HG02763 (cell line): ENCODE data around the gene CEP350.

Source experiments
- ATAC-seq: cut with Tn5 transposase; IDR thresholded peaks from one replicate; pipeline ENCODE4 v1.9.1; 2021; ENCODE audit warnings: mild to moderate bottlenecking, moderate library complexity; ENCODE audit not compliant: unreplicated experiment

Gene CEP350

DNA sequence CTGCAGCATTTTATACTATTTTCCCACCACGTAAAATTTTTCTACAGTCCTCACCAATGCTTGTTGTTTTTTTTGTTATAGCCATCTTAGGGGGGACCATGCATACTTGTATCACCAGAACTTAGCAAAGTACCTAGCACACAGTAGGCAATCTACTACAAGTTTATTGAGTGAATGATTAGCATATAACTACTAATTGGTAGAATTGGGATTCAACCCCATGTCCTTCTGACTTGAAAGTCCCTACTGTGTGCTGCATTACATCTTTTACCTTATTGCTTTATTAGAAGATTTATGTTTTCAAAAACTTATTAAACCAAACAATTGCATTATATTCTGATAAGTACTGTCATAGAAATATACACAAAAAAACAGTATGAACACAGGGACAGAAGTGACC is 92.1 kb downstream of the CEP350 start:
- ATAC-seq = no peak

DNA sequence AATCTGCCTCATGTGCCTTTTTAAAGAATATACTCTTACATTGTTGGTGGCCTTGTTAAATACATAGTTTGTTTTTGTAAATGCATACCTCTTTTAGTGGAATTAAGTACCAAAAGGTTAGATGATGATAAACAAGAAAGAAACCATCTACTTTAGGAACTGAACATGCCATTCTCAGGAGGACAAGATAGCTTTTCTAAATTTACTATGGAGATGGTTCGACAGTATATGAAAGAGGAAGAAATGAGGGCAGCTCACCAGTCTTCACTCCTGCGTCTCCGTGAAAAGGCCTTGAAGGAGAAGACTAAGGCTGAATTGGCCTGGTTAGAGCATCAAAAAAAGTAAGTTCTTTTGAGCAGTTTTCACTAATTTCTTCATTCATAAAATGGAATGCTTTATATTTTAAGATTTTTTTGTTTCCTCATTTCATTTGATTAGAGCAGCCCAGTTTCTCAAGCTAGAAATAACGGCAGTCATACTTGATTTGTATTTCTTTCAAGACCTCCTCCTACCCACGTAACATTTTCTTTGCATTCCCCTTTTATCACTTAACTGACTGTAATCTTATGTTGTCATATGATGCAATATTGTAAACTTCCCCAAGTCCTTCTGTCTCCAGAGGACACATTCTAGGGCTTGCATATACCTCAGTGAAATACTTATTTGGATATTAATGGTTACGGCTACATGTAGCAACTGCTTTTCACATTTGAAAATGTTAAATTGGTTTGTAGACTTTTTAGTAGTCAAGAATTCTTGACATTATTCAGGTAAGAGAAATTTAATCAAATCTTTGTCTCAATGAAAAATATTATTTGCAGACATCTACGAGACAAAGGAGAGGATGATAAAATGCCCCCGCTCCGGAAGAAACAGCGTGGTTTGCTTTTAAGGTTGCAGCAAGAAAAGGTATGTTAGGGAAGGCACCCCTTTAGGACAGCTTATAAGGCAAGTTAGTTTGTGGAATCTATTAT is 99.3 kb downstream of the CEP350 start:
- ATAC-seq = no peak

DNA sequence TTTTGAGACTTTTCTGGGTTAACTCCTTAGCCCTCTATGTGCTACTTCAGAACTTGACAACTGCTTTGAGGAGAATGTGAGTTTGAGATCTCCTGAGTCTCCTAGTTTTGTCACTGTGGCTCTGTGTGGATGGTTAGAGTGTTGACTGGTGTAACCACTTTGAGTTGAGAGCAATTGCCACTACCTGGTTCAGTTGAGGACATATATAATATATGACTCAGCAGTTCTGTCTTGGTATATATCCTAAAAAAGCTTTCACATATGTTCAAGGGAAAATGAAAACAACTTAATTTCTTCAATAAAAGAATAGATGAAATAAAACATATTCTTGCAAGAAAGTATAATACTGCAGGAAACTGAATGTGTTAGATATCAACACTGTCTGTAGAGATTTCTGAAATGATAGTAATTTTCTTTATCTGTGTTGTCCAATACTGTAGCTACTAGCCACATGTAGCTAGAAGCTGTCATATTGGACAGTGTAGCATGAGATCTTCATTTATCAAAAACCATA is 103.3 kb downstream of the CEP350 start:
- ATAC-seq = no peak

DNA sequence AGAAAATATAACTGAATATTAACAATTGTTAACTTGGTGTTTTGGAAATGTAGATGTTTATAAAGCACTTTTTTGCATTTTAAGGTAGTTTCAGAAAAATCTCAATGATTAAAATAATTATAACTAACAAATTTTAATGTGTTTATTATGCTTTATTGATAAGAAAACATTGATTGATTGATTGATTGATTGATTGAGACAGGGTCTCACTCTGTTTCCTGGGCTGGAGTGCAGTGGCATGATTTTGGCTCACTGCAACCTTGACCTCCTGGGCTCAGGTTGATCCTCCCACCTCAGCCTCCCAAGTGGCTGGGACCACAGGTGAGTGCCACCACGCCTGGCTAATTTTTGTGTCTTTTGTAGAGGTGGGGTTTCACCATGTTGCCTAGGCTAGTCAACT is 106.4 kb downstream of the CEP350 start:
- no peak for ATAC-seq

DNA sequence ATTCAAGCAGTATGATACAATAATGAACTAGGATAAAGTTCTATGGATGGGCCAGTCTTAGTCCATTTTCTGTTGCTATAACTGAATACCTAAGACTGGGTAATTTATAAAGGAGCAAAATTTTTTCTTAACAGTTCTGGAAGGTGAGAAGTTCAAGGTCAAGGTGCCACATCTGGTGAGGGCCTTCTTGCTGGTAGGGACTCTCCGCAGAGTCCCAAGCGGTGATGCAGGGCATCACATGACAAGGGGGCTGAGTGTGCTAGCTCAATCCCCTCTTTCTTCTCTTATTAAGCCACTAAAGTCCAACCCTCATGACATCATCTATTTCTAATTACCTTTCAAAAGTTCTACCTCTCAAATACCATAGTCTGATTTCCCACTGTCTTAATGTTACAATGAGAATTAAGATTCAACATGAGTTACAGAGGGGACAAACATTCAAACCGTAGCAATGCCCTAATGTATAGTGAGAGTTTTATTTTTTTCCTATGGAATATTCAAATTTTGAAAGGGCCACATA is 107.9 kb downstream of the CEP350 start:
- ATAC-seq = no peak

DNA sequence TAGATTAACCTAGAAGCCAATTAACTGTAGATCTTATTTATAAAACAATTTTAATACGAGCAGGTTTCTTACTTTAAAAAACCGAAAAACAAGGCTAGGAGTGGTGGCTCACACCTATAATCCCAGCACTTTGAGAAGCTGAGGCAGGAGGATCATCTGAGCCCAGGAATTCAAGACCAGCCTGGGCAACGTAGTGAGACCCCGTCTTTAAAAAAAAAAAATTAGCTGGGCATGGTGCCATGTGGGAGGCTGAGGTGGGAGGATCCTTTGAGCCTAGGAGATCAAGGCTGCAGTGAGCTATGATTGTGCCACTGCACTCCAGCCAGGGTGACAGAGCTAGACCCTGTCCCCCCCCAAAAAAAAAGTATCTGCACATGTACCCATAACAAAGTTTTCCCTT is 110.8 kb downstream of the CEP350 start:
- no peak for ATAC-seq

DNA sequence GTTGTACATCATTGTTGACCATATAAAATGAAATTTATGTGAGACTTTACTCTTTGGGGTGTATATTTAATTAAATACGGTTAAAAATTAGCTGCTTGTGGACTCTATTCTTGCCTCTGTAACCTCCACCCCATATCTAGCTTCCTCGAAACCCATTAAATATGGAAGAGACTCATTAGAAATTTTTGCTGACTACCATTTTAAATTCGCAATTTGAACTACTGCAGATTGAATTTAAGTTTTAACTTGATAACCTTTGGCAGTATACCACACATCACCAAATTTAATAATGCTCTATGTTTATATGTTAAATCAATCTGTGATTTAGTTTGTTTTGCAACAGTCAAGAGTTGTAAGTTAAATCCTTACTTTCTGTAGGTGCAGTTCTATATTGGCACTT is 111.5 kb downstream of the CEP350 start:
- ATAC-seq = no peak

DNA sequence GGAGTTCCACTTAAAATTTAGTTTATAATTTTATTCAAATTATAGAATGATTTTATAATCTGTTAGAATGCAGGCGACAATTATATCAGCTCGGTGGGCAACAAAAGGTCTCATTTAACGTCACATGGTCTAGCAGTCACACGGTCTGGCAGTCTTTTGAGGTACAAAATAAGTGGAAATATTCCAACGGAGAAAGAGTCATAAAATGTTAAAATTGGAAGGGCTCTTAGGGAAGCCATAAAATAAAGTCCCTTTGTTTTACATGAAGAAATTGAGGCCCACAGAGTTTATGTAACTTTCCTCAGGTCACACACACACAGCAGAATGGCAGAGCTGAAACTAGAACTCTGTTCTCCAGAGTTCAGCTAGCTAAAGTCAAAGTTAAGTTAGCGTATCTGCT is 115.7 kb downstream of the CEP350 start:
- ATAC-seq = no peak

DNA sequence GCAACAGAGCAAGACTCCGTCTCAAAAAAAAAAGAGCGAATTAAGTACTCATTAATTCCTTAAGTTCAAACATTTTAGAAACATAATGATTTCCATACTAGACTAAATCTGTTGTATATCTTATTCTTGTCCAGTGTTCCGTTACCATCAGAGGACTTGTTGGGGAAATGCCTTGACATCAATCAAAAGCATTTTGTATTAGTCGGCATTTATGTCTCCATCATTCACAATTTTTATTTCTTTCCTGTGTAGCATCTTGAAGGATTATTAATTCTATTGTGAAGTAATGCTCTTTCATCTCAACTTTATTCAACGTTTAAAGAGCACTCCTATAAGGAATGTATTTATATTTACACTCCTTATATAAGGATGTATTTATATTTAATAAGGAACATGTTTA is 117.1 kb downstream of the CEP350 start:
- ATAC-seq = no peak

DNA sequence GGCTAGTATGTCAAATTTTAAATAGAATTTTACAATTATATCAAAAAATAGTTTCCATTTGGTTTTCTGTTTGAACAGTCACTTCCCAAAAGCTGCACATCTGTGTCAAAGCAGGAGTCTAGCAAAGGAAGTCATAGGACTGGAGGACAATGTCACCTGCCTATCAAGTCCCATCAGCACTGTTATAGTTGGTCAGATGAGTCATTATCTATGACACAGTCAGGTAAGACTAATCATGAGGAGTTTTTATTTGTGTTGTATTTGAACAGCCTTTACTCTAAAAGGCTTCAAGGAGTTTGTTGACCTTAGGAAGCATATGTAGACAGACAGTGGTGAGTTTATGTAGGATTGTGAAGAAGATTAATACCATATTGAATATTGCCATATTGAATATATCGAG is 125.8 kb downstream of the CEP350 start:
- no peak for ATAC-seq

DNA sequence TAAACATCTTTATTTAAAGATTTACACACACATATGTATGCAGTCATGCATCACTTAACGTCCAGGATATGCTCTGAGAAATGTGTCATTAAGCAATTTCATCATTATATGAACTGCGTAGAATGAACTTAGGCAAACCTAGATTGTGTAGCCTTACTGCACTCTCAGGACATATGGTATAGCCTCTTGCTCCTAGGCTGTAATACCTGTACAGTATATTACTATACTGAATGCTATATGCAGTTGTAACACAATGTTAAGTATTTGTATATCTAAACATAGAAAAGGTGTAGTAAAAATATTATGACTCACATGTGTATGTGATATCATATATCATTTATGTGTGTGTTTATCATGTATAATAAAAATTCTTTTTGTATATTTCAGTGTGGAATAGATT is 126.9 kb downstream of the CEP350 start:
- no peak for ATAC-seq

DNA sequence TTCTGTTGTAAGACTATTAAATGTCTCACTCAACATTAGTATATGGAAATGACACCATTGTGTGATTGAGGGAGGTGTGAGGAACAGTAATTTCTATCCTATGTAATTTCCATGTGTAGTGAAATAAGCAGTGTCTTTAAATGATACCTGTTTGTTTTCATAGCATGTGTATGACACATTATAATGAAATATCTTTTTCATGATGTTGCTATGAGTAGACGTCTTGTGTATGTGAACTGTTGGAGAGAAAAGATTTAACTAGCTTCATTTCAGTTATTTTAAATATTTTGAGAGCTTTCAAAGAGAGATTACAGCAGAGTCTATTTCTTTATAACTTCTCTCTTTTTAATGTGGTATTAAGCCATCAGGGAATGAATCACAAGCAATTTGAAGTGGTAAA is 128.6 kb downstream of the CEP350 start:
- ATAC-seq = no peak

DNA sequence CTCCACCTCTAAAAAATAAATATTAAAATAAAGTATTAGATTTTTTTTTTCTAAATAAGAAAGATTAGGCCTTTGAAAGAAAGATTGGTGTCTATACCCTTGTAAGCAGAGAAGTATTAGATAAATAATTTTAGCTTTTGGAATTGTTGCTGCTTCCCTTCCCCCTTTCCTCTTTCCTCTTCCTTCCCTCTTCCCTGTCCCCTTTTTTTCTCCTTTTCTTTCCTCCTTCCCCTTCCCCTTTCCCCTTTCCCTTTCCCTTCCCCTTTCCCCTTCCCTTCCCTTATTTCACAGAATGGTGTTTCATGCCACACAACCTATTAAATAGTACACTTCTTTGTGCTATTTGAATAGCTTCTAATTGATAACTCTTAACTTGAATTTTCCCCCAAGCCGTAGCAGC is 130.3 kb downstream of the CEP350 start:
- no peak for ATAC-seq

DNA sequence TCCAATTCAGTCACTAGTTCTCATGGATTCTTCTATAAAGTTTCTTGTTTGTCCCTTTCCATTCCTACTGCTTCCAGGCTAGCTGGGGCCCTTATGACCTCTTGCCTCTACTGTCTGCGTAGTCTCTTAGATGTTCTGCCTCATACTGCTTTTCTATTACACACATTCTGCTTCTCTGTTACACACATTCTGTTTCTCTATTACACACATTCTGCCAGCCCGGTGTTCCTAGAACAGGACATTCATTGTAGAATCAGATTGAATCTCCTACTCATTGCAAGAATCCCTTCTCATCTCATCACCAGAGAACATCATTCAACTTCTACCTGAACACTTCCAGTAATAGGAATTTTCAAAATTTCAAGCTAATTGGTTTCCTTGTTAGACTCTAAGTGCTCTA is 130.7 kb downstream of the CEP350 start:
- no peak for ATAC-seq

DNA sequence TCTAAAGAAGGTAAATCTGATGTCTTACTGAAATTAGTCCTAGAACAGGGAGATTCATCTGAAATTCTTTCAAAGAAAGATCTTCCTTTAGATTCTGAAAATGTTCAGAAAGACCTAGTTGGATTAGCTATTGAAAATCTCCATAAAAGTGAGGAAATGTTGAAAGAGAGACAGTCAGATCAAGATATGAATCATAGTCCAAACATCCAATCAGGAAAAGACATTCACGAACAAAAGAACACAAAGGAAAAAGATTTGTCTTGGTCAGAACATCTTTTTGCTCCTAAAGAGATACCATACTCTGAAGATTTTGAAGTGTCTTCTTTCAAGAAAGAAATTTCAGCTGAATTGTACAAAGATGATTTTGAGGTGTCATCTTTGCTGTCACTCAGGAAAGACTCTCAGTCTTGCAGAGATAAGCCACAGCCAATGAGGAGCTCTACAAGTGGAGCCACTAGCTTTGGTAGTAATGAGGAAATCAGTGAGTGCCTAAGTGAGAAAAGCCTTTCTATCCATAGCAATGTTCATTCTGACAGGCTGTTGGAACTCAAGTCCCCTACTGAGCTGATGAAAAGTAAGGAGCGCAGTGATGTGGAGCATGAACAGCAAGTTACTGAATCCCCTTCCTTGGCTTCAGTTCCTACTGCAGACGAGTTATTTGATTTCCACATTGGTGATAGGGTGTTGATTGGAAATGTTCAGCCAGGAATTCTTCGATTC is 138.5 kb downstream of the CEP350 start:
- no peak for ATAC-seq

DNA sequence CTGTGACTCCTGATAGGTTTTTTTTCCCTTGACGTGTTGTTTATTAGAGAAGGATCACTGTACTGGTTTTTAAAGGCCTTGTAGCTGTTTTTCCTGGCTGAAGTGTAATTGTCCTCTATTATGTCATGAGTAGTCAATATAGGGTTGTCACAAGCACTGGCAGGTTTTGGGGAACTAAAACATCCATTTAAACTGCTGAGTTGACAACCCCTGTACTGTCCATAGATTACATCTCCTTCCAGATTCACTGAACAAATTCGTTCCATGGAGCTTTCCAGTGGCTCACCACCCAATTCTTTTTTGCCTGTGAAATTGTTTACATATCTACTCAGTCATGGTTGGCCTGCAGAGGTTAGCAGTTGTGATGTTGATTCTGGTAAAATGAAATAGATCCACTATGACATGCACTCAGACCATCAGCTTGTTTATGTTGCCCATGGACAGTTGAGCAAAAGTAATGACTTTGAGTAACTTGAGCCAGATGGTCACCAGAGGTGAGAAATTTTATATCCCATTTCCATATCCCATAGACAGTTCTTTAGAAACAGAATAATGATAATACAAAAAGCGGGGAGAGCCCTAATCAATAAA is 140.2 kb downstream of the CEP350 start:
- no peak for ATAC-seq

DNA sequence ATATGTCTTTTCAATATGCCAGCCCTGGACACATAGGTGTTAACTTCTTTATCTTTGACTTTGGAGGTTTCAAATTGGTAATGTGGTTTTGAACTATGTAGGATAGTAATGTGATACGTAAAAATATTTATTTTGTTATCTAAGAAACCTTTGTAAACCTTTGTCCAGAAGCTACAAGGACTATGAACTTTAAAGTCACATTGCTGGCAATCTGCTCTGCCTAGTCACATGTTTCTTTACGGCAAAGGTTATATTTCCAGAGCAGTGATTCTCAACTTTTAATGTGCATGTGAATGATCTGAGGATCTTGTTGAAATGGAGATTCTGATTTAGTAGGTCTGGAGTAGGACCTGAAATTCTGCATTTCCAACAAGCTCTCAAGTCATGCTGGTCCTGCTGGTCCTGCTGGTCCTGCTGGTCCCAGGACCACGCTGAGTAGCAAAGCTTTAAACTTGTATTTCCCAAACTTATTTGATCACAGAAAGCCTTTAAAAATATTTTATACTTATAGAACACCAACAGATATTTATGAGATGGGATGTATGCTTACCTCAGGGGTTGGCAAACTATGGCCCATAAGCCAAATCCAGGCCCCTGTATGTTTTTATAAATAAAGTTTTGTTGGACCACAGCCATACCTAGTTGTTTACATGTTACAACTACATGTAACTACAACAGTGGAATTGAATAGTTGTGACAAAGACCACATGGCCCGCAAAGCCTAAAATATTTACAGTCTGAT is 142.1 kb downstream of the CEP350 start:
- no peak for ATAC-seq

DNA sequence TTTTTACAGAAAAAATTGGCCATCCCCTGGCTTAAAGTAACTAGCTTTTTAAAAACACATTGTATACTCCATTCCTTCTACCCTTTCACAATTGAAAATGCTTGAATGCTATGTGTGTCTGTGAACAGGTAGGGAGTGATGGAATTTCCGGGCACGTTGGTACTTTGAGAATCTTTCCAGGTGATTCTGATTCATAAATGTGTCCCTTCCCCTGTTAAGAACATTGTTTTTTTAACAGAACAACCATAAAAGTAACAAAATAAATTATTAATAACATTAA is 142.7 kb downstream of the CEP350 start:
- no peak for ATAC-seq

DNA sequence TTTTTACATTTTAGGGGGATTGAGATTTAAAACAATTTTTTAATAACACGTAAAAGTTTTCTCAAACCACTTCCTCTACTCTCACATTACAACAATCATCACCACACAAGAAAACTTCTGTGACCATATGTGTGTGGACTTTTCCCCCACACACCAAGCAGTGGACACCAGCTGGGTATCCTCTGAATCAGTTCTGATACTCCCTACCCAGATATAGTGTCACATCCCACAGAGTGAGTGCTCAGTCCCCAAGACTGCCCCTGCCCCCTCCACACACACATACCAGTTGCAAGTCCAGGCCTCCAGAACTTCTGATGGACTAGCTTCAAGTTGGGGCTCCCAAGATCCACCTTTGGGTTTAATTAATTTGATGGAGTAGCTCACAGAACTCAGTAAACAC is 146.8 kb downstream of the CEP350 start:
- ATAC-seq = no peak

DNA sequence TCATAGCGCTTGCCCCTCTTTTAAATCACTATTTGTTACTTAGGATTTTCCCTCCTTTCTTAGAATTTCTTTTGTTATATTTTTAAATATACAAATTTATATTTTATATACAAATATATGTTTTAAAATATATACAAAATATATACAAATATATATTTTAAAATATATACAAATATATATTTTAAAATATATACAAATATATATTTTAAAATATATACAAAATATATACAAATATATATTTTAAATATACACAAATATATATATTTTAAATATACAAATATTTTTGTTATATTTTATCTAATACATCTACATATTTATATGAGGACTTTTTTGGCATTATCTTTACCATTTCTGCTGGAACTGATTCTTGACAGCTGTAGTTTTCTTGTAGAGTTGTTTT is 149.2 kb downstream of the CEP350 start:
- no peak for ATAC-seq

DNA sequence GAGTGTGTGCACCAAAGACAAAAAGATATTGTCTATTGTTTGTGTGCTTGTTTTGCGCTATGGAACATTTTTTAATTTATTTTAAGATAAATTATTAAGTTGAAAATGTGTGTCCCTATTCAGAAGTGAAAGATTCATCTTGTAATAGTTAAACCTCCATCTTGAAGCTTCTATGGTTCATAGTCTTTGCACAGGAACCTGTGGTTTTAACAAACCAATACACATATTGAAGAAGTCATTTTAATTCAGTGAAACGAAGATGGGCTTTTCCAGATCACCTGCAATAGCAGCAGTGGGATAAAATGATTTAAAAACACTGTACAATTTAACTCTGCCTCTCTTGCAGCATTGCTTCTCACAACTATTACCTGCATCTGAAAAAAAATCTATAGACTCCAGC is 157.5 kb downstream of the CEP350 start:
- no peak for ATAC-seq
